GM18907 (cell line): ENCODE data around the gene EEFSEC.

ENCODE experiments used
- ATAC-seq: cut with Tn5 transposase; IDR thresholded peaks from one replicate; pipeline ENCODE4 v1.9.1; 2021; ENCODE audit warnings: mild to moderate bottlenecking, moderate library complexity; ENCODE audit not compliant: unreplicated experiment

Gene EEFSEC, protein sequence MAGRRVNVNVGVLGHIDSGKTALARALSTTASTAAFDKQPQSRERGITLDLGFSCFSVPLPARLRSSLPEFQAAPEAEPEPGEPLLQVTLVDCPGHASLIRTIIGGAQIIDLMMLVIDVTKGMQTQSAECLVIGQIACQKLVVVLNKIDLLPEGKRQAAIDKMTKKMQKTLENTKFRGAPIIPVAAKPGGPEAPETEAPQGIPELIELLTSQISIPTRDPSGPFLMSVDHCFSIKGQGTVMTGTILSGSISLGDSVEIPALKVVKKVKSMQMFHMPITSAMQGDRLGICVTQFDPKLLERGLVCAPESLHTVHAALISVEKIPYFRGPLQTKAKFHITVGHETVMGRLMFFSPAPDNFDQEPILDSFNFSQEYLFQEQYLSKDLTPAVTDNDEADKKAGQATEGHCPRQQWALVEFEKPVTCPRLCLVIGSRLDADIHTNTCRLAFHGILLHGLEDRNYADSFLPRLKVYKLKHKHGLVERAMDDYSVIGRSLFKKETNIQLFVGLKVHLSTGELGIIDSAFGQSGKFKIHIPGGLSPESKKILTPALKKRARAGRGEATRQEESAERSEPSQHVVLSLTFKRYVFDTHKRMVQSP

GRCh38 chr3:128153156-128154041 lies at the start of gene EEFSEC:
Gene EEFSEC, plus strand, starts transcription at chr3:128153481. Its CDS starts 27 bp downstream, at chr3:128153508.
- ATAC-seq = peak; percentile 88

DNA sequence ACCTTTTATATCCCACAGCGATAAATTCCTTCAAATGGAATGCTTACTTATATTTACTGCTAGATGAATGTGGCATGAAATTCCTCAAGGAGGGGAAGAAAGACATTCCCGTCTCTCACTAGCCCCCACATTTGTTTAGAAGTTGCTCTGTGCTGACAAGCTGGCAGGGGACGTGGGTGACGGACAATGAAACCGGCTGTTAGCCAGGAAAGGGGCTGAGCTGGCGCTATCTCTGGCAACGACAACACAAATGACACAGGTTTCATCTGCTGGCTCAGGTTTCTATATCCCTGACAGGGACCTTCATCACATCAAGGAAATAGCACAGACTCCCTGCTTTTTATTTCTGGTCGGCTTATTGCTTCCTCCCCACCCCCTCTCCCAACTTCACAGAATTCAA lies 45.4 kb upstream of the EEFSEC start:
- ATAC-seq = no peak

DNA sequence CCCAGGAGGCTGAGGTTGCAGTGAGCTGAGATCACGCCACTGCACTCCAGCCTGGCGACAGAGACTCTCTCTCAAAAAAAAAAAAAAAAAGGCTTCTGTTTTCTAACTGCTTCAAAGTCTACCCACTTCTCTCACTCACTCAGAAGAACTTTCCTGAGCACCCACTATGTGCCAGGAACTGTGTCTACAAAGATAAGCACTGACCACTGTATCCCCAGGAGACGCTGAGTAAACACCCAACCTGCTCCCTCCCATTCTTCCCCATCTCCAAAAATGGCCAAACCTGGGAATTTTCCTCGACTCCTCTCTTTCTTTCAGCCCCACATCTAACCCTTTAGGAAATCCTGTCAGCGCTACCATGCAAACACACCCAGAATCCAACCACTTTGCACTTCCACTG lies 42.1 kb upstream of the EEFSEC start:
- ATAC-seq = no peak

GRCh38 chr3:128112357-128112968 lies 40.8 kb upstream of the EEFSEC start:
- ATAC-seq = no peak

DNA sequence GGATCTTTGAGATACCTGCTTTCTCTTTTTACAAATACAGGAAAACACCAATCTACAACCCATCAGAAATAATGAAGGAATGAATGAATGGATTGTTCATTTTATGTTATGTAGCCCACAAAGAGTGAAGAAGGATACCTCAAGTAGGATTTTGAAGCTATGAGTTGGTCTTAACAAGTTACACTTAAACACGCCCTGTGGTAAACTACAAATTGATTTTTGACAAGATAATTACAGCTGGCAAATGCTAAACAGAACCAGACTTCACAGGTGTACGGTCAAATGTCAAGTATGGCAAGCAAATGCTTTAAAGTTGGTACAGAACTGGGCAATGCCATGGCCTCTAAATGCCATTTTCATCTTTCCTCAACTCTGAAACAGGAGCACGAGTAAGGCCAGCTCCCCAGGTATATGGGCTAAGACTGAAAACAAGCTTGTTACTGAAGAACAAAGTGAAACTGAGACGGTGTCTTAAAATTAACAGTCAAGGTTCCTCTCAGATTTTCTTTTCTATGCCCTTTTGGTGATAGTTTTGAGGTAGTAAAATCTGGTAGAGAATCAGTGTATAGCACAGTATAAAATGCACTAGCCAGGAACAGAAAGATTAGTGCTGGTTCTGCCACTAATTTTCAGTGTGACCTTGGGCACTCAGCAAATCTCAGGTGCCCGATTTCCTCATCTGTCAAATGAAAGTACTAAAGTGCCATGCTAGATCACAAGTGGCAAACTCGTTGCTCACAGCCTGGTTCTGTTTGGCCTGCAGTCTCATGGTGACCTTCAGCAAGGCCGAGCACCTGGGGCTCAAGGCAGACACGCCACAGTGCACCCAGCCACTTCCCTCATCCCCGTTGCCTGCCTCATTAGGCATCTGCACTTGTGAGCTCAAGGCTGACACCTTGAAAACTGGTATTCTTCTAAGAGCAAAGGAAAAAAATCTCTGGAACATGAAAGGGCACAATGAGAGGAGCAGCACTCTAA lies 39.2 kb upstream of the EEFSEC start:
- peak; percentile 63 for ATAC-seq

DNA sequence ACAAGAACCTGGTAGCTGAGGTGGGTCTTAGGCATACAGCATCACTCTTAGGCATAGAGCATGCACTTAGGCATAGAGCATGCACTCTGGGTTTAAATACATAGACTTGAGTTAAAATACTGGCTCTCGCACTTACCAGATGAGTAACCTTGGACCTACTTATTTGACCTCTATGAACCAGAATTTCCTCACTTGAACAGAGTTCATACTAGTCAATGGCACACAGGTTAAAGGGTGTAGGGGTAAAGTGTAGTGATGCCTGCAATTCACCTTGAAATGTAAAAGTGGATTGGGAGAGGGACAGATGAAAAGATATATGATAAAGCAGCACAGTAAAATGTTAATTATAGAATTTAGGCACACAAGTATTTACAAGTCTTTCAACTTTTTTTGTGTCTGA lies 31.3 kb upstream of the EEFSEC start:
- no peak for ATAC-seq

DNA sequence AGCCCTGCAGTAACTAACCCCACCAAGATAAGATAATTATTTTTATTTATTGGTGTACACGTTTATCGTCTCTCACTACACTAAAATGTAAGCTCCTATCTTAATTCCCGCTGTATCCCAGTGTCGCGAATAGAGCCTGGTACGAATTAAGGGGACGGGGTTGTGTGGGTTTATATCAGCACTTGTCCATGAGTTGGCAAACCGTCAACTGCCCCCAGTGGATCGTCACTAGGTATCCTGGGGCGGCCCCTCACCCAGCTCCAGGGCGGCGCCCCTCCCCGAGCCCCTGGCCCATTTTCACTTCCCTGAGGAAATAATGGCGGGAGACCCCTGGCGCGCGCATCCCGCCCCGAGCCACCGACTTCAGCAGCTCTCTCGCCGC lies 30.1 kb upstream of the EEFSEC start:
- ATAC-seq = peak; percentile 4

DNA sequence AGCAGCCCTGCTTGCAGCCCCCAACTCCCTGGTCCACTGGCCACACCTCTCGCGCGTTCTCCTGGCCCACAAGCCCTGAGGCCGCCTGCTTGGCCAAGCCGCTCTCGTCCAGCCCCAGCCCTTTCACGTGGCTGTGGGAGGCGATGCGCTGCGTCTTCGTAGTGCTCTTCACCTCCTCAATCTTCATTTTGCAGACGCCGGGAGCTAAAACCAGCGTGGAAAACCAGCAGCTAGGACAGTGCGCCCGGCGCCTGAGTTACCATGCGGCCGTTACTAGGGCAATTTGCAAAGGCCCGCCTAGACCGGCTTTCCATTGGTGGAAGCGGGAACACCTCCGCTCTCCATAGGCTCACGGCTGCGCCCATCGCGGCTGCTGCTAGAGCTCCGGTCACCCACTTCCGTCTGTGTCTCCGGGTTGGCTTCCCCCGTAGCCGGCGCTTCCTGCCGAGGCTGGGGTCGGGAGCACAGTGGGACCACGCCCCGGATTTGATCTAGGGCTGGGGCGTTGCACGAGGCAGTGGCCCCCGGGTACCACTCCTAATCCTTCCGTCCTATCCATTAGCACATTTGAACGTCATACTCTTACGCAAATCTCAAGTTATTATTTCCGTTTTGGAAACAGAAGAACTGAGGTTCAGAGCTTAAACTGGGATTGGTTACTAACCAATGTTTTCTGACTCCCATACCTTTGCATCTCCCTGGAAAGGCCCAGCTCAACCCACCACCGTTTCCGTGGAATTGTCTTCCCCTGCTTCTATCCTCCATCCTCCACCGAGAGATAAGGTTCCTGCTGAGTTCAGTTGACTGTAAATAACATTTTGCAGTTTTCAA lies 29.5 kb upstream of the EEFSEC start, which contains the start of gene RUVBL1:
TSS of gene RUVBL1 (minus strand) at position 275 of the 831 bp plus-strand sequence. CDS start at position 187, 88 bp downstream.
- peak; percentile 98 for ATAC-seq

- ATAC-seq = no peak
These were observed 26.0 kb upstream of the EEFSEC start for GRCh38 chr3:128127236-128127635.

GRCh38 chr3:128128251-128128650 lies 25.0 kb upstream of the EEFSEC start:
- no peak for ATAC-seq

DNA sequence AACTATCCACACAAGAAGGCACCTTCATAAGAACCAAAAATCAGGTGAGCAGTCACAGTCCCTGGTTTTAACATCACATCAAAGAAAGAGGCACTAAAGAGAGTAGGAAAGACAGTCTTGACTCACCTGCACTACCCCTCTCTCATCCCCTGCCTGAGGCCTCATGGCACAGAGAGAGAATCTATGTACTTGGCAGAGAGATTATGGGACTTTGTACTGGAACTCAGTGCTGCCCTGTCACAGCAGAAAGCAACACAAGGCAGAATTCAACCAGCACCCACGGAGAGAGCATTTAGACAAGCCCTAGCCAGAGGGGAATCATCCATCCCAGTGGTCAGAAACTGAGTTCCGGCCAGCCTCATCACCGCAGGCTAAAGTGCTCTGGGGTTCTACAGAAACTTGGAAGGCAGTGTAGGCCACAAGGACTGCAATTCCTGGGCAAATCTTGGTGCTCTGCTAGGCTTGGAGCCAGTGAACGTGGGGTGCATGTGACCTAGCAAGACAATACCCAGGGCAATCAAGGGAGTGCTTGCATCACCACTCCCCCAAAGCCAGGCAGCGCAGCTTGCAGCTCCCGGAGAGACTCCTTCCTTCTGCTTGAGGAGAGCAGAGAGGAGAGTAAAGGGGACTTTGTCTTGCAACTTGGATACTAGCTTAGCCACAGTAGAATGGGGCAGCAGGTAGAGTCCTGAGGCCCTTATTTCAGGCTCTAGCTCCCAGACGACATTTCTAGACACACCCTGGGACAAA lies 21.2 kb upstream of the EEFSEC start:
- ATAC-seq = no peak

DNA sequence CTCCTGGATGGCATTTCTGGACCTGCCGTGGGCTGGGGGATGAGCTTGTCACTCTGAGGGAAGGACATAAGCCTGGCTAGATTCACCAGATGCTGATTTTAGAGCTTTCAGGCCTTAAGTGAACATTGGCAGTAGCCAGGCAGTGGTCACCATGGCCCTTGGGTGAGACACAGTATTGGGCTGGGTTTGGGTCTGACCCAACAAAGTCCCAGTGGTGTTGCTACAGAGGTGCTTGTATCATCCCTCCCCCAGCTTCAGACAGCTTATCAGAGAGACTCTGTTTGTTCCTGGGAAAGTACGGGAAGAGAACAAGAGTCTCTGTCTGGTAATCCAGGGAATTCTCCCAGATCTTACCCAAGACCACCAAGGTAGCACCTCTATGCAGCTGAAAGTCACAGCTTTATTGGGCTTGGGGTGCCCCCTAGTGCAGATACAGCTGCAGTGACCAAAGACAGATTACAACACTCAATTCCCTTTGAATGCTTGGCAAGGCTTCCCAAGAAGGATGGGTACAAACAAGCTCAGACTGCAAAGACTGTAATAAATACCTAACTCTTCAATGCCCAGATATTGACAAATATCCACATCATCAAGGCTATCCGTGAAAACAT lies 19.9 kb upstream of the EEFSEC start:
- ATAC-seq = no peak

DNA sequence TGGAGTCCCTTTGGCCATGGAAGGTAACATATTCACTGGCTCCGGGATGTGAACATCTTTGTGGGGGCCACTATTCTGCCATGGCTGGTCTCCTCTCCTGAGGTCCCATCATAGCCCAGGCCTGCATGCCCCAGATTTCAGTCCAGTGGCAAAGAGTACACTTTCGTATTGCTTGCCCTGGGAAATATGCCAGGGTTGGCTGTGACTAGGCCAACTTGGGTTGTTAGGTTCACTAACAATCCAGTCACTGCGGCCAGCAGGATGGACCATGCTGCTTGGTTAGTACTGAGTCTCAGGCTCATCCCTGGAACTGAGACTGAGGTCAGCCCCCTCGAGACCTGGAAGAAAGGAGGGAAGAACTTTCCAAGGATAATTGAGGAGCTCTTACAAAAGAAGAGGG lies 9.8 kb upstream of the EEFSEC start:
- ATAC-seq = no peak

DNA sequence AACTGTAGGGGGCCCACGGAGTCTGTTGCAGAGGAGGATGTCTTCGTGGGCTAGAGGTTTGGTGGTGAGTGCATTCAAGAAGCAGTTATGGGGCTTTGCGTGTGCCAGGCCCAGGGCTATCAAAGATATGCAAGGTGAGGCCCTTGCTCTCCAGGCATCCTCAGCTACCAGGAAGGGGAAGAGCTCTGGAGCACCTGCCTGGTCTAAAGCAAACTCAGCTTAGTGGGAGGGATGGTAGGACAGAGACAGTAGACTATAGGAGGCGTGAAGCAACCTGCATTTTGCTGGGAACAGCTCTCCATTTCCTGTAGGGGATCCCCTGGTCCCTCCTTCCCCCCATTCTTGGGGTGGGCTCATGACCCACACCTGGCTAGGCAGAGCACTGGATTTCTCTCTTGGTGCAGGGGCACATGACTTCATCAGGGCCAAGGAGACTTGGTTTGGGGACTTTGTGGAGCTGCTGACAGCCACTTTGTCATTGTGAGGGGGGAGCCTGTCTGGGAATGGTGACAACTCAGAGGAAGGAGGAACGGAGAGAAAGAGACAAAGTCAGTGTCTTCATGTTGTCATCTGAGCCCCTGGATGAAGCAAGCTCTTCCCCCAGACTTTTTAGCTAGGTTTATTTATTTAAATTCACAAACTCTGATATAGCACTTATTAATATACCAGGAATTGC lies 8.6 kb upstream of the EEFSEC start:
- ATAC-seq = no peak

DNA sequence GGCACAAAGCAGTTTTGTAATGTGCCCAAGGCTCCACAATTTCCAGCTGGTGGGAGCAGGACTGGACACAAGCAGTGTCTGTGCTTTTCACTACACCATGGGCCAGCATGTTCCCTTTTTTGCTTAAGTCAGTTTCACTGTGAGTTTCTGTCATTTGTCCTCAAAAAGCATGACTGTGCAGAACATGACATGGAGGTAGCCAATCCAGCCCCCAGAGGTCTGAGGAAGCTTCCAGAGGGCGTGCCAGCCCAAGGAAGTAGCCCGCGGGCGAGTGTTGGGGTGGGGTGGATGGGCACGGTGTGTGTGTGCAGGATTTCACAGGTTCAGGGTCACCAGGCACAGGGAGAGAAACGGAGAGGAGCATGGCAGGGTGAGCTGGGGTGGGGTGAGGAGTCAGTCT lies 8.0 kb upstream of the EEFSEC start:
- no peak for ATAC-seq

DNA sequence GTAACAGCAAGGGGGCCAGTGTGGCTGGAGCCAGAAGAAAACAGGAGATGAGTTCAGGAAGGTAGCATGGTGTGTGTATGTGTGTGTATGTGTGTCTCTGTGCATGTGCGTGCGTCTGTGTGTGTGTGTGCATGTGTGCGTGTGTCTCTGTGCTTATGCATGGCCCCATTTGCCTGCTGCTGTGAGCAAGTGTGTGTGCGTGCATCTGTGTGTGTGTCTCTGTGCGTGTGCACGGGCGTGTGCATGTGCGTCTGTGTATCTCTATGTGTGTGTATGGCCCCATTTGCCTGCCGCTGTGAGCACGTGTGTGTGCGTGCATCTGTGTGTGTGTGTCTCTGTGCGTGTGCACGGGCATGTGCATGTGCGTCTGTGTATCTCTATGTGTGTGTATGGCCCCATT lies 7.1 kb upstream of the EEFSEC start:
- no peak for ATAC-seq

DNA sequence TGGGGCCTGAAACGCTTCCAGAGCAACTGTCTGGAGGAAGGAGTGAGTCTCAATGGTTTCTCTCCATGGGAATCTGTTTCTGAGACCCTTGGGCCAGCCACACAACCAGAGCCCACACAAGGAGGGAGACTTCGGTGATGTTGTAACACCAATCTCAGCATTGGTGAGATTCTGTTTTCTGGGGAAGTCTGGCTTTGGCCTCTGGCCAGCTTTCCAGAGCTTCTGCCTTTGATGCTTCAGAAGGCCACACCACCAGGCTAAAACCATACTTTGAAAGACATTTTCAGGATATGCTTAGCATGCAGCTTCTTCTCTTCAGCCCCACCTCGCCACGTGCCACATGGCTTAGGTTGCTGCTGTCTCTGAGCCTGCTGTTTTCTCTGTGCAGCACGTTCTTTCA lies 3.6 kb upstream of the EEFSEC start:
- ATAC-seq = no peak
